Gastrocnemius medialis (tissue), 4 donors: ENCODE data around the gene MAGOHB. TPM values are rescaled to one million over a fixed set of nuclear protein-coding genes. Genes with fewer than 3 reads are reported as not detected.

ENCODE experiments used
- ATAC-seq, 2 donors: fragments of 150-250 bp; one replicate each; pipeline ENCODE4 v1.9.1; 2016
- DNase-seq, 2 donors: peaks; one replicate each; pipeline ENCODE4 v3.0.0-alpha.2; 2019
- H3K27ac ChIP-seq, 4 donors: fragments of 200-600 bp; sonication (generic); 1 replicate in 1 of 4; 2 replicates in 3 of 4; pipeline ENCODE4 v1.5.1; 2016 to 2018; ENCODE audit warnings: mild to moderate bottlenecking in 2 of 4, moderate library complexity in 1 of 4
- H3K27me3 ChIP-seq, 3 donors: fragments of 200-600 bp; sonication (generic) in 2 of 3; 1 replicate in 1 of 3; 2 replicates in 2 of 3; pipeline versions ENCODE4 v1.5.1 to v1.6.0; 2016 to 2019; ENCODE audit warnings: mild to moderate bottlenecking in 1 of 3, moderate library complexity in 1 of 3
- H3K36me3 ChIP-seq, 2 donors: fragments of 200-600 bp; sonication (generic) in 1 of 2; one replicate each; pipeline ENCODE4 v1.5.1; 2017 to 2018
- H3K4me1 ChIP-seq, 2 donors: fragments of 200-600 bp; sonication (generic) in 1 of 2; one replicate each; pipeline ENCODE4 v1.5.1; 2016 to 2017; ENCODE audit warnings: mild to moderate bottlenecking in 2 of 2
- H3K4me3 ChIP-seq, 4 donors: fragments of 200-600 bp; sonication (generic) in 3 of 4; 1 replicate in 1 of 4; 2 replicates in 3 of 4; pipeline ENCODE4 v1.5.1; 2016 to 2019; ENCODE audit warnings: mild to moderate bottlenecking in 2 of 4
- H3K9me3 ChIP-seq, 3 donors: fragments of 200-600 bp; sonication (generic) in 2 of 3; 1 replicate in 1 of 3; 2 replicates in 2 of 3; pipeline ENCODE4 v1.5.1; 2016 to 2019
- POLR2A ChIP-seq, 2 donors: fragments of 450-650 bp; IDR thresholded peaks; one replicate each; pipeline ENCODE4 v1.6.1; 2017; ENCODE audit warnings: antibody characterized with exemption in 2 of 2, mild to moderate bottlenecking in 2 of 2, moderate library complexity in 2 of 2
- in situ Hi-C, 4 donors: fragments of 200-750 bp; cut with MboI; loops; one replicate each; pipeline versions ENCODE4 v1.15.0 to v1.8.0; 2017; ENCODE audit warnings: low sequenced_read_pairs in 4 of 4
- intact Hi-C: fragments of 100-400 bp; cut with DNase I; formaldehyde crosslinking; loops from one replicate; pipeline ENCODE4 v1.15.1; 2023; ENCODE audit warnings: low total_unique reads
- total RNA-seq, 4 donors: library from RNA; depleted of rRNA; stranded (reverse); fragments of >200 nt; gene quantifications; one replicate each; pipeline versions ENCODE4 v1.1.0 to v1.2.3, GENCODE V29; 2016
- TF ChIP-seq, protein P1 (sequence below), 5 experiments: fragments of 450-650 bp in 3 of 5; fragments of 200-600 bp in 2 of 5; sonication (generic) in 2 of 5; IDR thresholded peaks in 4 of 5; conservative IDR thresholded peaks in 1 of 5; 1 replicate in 4 of 5; 2 replicates in 1 of 5; pipeline ENCODE4 v1.5.1; 2016 to 2019; ENCODE audit warnings: antibody characterized with exemption in 5 of 5, mild to moderate bottlenecking in 3 of 5, moderate library complexity in 3 of 5

The MAGOHB gene
- total RNA-seq, 4 donors from 2014 or later = 0.80 to 6.3 (median 3.8) TPM

- TF ChIP-seq POLR2A (IDR thresholded peaks at IDR 0.05) = no peak
- TF ChIP-seq, protein P1, sequence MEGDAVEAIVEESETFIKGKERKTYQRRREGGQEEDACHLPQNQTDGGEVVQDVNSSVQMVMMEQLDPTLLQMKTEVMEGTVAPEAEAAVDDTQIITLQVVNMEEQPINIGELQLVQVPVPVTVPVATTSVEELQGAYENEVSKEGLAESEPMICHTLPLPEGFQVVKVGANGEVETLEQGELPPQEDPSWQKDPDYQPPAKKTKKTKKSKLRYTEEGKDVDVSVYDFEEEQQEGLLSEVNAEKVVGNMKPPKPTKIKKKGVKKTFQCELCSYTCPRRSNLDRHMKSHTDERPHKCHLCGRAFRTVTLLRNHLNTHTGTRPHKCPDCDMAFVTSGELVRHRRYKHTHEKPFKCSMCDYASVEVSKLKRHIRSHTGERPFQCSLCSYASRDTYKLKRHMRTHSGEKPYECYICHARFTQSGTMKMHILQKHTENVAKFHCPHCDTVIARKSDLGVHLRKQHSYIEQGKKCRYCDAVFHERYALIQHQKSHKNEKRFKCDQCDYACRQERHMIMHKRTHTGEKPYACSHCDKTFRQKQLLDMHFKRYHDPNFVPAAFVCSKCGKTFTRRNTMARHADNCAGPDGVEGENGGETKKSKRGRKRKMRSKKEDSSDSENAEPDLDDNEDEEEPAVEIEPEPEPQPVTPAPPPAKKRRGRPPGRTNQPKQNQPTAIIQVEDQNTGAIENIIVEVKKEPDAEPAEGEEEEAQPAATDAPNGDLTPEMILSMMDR (IDR thresholded peaks at IDR 0.05 in 4 of 5, conservative IDR thresholded peaks at IDR 0.05 in 1 of 5) = no peak
- Histone ChIP-seq H3K27me3 (no peaks in the 10 kb centered on the region), H3K4me1 (no peaks in the 10 kb centered on the region), H3K4me3 (no peak overlapping the region), H3K36me3 (no peaks in the 10 kb centered on the region), H3K27ac (no peak overlapping the region), H3K9me3 (no peaks in the 10 kb centered on the region)
- in situ Hi-C loops (loop anchor here (10.0 to 25.0 kb wide), 4 partner anchors 221 to 404 kb away; no protein-coding TSS in a partner anchor), intact Hi-C loops (no loop called here)
- no peak for ATAC-seq
- DNase-seq = no peak
Observed at GRCh38 chr12:10558789-10559188, 54.6 kb downstream of the MAGOHB start.

DNA sequence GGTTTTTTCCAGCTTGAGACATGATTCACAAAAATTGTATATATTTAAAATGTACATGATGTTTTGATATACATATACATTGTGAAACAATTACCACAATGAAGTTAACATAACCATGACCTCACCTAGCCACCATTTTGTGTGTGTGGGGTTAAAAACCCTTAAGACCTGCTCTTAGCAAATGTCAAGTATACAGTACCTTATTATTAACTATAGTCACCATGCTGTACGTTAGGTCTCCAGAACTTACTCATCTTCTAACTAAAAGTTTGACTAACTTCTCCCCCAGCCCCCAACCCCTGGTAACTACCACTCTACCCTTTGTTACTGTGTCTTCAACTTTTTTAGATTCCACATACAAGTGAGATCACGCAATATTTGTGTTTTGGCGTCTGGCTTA lies 55.1 kb downstream of the MAGOHB start:
- Histone ChIP-seq H3K27ac (no peak overlapping the region), H3K9me3 (no peaks in the 10 kb centered on the region), H3K36me3 (no peaks in the 10 kb centered on the region), H3K4me1 (no peaks in the 10 kb centered on the region), H3K27me3 (no peaks in the 10 kb centered on the region), H3K4me3 (no peak overlapping the region)
- in situ Hi-C loops (loop anchor here (10.0 to 25.0 kb wide), 4 partner anchors 221 to 404 kb away; no protein-coding TSS in a partner anchor), intact Hi-C loops (no loop called here)
- TF ChIP-seq POLR2A (IDR thresholded peaks at IDR 0.05) = no peak
- TF ChIP-seq, protein P1 (IDR thresholded peaks at IDR 0.05 in 4 of 5, conservative IDR thresholded peaks at IDR 0.05 in 1 of 5) = no peak
- ATAC-seq (no peak), DNase-seq (no peak)

- in situ Hi-C loops = loop anchor here (10.0 to 25.0 kb wide), 4 partner anchors 220 to 403 kb away; no protein-coding TSS in a partner anchor
- H3K9me3 ChIP-seq = no peaks in the 10 kb centered on the region
- H3K27me3 ChIP-seq = no peaks in the 10 kb centered on the region
- intact Hi-C loops = no loop called here
- no peaks in the 10 kb centered on the region for H3K4me1 ChIP-seq
- H3K27ac ChIP-seq = no peak overlapping the region
- H3K36me3 ChIP-seq = no peaks in the 10 kb centered on the region
- no peak overlapping the region for H3K4me3 ChIP-seq
- ATAC-seq = no peak
- no peak for DNase-seq
- TF ChIP-seq POLR2A (IDR thresholded peaks at IDR 0.05) = no peak
- TF ChIP-seq, protein P1 (IDR thresholded peaks at IDR 0.05 in 4 of 5, conservative IDR thresholded peaks at IDR 0.05 in 1 of 5) = no peak
Observed at GRCh38 chr12:10557766-10558165, 55.6 kb downstream of the MAGOHB start.

GRCh38 chr12:10557329-10557728 lies 56.1 kb downstream of the MAGOHB start:
- Histone ChIP-seq H3K4me3 (no peak overlapping the region), H3K27ac (no peak overlapping the region), H3K27me3 (no peaks in the 10 kb centered on the region), H3K4me1 (no peaks in the 10 kb centered on the region), H3K9me3 (no peaks in the 10 kb centered on the region), H3K36me3 (no peaks in the 10 kb centered on the region)
- intact Hi-C loops (no loop called here), in situ Hi-C loops (loop anchor here (10.0 to 25.0 kb wide), 4 partner anchors 220 to 403 kb away; no protein-coding TSS in a partner anchor)
- DNase-seq (no peak), ATAC-seq (no peak)
- TF ChIP-seq POLR2A (IDR thresholded peaks at IDR 0.05) = no peak
- TF ChIP-seq, protein P1 (IDR thresholded peaks at IDR 0.05 in 4 of 5, conservative IDR thresholded peaks at IDR 0.05 in 1 of 5) = no peak
